ENCODE results near the gene IL1F10.

Gene IL1F10

DNA sequence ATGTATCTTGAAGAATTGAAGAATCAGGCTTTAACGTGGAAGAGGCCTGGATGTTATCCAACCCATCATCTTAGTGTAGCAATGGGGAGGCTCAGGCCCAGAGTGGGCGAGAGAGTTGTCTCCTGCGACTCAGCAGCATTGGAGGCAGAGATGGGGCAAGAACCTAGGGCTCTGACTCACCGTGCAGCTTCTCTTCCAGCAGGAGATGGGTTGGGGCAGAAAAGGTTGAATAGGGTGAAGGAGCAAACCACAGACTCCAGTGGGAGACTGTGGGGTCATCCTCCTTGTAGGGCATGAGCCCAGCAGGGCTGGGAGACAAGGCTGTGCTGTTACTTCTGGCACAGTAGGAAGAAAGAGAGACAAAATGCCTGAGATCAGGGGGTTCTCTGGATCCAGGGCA is 7.4 kb upstream of the IL1F10 start:
- no peak for DNase-seq

DNA sequence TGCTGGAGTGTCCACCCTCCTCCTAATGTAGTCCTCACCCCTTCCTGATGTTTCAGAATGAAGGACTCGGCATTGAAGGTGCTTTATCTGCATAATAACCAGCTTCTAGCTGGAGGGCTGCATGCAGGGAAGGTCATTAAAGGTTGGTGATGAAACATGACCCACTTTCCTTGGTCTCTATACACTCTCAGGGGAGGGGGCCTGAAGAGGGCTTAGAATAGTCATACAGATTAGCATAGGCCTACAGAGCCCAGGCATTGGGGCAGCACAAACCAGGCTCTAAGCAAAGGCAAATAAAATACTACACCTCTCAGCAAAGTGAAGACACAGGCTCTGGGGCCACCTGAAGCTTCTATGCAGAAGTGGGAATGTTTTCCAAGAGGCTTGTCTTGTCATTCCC is 7.0 kb upstream of the IL1F10 start:
- no peak for DNase-seq

- DNase-seq, result no peak
Measured at GRCh38 chr2:113061241-113061640, 6.5 kb upstream of the IL1F10 start.

DNA sequence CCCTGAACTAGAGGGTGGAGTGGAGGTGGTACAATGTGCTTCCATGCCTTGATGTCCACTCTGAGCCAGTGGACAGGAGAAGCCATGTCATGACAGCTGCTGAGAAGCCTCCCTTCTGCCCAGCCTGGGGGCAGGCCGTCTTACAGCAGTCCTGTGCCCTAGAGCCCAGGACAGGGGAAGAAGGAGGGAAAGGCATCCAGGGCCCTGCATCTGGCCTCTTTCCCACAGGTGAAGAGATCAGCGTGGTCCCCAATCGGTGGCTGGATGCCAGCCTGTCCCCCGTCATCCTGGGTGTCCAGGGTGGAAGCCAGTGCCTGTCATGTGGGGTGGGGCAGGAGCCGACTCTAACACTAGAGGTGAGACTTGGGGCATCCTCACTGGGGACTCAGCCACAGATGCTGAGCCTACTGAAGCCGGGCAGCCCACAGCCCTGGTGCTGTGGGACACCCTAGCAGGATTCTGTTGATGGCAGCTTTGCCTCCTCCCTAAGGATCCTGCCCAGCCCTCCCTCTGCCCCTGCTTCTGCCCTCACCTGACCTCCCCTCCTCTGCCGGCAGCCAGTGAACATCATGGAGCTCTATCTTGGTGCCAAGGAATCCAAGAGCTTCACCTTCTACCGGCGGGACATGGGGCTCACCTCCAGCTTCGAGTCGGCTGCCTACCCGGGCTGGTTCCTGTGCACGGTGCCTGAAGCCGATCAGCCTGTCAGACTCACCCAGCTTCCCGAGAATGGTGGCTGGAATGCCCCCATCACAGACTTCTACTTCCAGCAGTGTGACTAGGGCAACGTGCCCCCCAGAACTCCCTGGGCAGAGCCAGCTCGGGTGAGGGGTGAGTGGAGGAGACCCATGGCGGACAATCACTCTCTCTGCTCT is 5.6 kb upstream of the IL1F10 start:
- no peak for DNase-seq

- no peak for DNase-seq
Measured at GRCh38 chr2:113064281-113064680, 3.5 kb upstream of the IL1F10 start.

DNA sequence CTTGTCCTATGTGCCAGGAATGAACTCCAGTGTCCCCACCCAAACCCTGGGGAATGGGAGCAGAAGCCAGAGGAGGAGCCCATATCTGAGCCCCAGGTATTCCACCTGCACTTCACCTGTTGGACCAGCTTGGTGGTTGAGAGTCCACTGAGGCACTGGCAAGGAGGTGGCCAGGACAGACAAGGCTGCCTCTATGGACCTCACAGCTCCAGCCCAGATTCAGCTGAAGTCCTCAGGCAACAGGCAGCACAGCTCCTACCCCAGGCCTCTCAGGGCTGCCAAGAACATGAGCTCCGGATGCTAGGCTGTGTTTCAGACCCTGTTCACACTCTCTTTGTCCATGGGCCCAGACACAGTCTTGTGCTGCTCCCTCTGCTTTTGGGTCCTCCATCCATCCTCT is 2.9 kb upstream of the IL1F10 start:
- no peak for DNase-seq

- no peak for DNase-seq
Measured at GRCh38 chr2:113068249-113068648, 479 bp downstream of the IL1F10 start.

- DNase-seq, result no peak
Measured at GRCh38 chr2:113068706-113069485, 1.1 kb downstream of the IL1F10 start.

DNA sequence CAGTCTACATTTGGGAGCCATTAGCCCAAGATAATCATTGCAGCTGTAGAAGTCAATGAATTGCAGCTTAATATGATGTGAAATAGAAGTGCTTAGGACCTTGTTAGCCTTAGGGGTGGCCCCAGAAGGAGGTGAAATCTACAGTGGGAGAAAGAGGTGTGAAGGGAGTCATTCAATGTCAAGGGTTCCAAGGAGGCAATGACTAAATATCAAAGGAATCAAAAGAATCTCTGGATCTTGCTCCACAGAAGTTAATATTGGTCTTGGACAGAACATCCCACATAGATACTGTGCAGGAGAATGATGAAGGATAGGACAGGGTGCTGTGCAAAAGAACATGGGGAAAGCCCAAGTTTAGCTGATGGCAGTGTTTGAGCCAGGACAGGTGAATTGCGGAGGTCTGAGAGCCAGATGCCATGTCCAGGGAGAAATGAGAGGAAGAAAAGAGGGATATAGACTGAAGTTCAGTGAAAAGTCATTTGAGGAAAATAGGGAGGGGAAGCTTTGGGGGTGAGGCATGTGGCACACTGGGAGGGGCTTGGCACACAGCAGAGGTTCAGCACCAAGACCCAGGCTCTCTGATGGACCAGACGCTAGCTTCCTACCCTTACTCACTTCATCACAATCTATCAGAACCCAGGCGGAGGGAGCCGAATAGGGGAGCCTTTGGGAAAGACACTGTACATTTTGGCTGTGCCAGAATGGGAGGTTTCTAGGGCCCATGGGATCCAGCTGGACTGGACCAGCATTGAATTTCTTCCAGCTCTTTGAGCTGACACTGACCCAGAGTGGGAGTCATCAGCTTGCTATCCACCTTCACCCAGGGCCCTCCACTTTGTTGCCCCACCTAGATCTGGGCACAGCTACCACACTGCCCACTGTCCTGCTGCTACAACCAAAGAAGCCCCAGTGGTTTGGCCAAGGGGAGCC is 2.2 kb downstream of the IL1F10 start:
- no peak for DNase-seq

- no peak for DNase-seq
Measured at GRCh38 chr2:113070606-113070975, 2.8 kb downstream of the IL1F10 start.

GRCh38 chr2:113072584-113072983 is 4.8 kb downstream of the IL1F10 start:
- no peak for DNase-seq

GRCh38 chr2:113073325-113073834 is 5.6 kb downstream of the IL1F10 start:
- DNase-seq, result no peak

DNA sequence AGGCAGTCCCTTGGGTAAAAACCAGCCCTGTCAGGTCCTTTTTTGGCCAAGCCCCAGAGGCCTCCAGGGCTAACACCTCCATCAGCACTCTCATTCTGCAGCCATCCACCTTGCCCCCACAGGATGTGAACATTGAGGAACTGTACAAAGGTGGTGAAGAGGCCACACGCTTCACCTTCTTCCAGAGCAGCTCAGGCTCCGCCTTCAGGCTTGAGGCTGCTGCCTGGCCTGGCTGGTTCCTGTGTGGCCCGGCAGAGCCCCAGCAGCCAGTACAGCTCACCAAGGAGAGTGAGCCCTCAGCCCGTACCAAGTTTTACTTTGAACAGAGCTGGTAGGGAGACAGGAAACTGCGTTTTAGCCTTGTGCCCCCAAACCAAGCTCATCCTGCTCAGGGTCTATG is 7.3 kb downstream of the IL1F10 start:
- DNase-seq, result no peak

DNA sequence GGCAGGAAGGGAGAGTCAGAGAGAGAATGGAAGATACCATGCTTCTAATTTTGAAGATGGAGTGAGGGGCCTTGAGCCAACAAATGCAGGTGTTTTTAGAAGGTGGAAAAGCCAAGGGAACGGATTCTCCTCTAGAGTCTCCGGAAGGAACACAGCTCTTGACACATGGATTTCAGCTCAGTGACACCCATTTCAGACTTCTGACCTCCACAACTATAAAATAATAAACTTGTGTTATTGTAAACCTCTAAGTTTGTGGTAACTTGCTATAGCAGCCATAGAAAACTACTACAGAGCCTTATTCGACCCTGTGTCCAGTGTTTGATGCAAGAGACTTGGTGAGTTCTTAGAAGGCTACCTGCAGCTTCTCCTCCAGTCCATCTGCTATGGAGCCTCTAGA is 7.8 kb downstream of the IL1F10 start:
- no peak for DNase-seq

GRCh38 chr2:113076954-113077669 is 9.3 kb downstream of the IL1F10 start:
- no peak for DNase-seq

DNA sequence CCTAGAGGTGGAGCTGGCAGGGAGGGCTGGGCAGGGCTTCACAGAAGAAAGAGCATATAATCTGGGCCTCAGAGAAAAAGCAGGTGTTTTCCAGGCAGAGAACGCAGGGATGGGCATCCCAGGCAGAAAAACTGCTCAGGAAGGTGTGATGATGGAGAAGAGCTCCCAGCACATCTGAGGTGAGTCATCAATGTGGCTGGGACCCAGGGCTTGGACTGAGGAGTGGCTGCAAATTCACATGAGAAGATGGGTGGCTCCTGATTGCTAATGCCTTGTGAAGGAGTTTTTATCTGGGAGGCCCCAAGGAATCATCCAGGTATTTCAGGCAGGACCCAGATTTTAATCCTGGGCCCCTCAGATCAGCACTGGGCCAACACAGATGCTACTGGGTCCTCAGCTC is 10.2 kb downstream of the IL1F10 start:
- no peak for DNase-seq

- DNase-seq, result no peak
Measured at GRCh38 chr2:113078350-113078839, 10.6 kb downstream of the IL1F10 start.

GRCh38 chr2:113079131-113079530 is 11.4 kb downstream of the IL1F10 start:
- no peak for DNase-seq

DNA sequence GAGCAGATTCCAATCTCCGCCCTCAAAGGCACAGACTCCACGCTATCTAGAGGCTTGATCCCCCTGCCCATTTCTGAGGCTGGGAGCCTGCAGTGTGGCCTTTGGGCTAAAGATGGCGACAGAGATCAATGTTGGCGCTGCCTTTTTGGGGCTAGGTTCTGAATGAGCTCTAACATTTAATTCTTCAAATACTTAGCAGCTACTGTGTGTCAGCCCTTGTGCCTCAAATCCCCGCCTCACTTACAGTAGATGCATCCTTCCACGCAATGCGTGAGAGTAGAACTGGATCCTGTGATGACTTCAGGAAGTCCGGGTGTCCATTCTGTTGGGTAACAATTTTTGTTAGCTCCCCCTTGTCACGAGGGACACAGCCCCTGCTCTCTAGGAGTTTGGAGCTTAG is 12.4 kb downstream of the IL1F10 start:
- no peak for DNase-seq

DNA sequence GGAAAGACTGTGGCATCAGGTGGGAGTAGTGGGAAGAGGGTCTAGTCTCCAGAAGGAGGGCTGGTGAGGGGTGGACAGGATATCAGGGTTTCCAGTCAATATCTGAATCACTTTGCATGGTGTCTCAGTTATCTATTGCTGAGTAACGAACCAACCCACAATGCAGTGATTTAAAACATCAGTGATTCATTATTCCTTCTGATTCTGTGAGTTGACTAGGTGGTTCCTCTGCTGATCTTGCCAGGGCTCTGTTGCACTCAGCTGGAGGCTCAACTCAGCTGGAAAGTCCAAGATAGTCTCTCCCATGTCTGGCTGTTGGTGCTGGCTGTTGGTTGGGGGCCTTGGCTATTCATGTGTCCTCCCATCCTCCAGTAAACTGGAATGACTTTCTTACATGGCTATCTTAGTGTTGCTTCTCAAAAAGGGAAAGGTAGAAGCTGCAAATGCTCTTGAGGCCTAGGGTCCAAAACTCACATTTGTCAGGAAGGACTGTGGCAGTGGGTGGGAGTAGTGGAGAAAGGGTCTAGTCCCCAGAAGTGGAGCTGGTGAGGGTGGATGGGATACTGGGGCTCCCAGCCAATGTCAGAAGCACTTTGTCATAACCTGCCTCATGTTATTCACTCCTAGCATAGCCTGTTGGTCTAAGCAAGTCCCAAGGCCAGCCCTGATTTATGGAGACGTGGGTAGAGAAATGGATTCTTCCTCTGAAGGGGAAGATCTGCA is 13.9 kb downstream of the IL1F10 start:
- DNase-seq, result no peak

GRCh38 chr2:113083296-113083695 is 15.5 kb downstream of the IL1F10 start:
- no peak for DNase-seq
